Uterus (tissue), 2 donors: Measurements from ENCODE around the gene MAGEB3.

Source experiments
- CTCF ChIP-seq, 4 experiments: fragments of 200-600 bp in 2 of 4; fragments of 450-650 bp in 2 of 4; sonication (generic) in 2 of 4; IDR thresholded peaks; one replicate each; pipeline ENCODE4 v1.5.1; 2016 to 2019; ENCODE audit warnings: antibody characterized with exemption in 4 of 4, mild to moderate bottlenecking in 2 of 4, moderate library complexity in 1 of 4
- POLR2A ChIP-seq, 2 donors: fragments of 450-650 bp; IDR thresholded peaks; one replicate each; pipeline ENCODE4 v1.6.1; 2016; ENCODE audit warnings: antibody characterized with exemption in 2 of 2, mild to moderate bottlenecking in 1 of 2, moderate library complexity in 1 of 2

- TF ChIP-seq CTCF (IDR thresholded peaks at IDR 0.05): no peak
- TF ChIP-seq POLR2A (IDR thresholded peaks at IDR 0.05): no peak
Observed at GRCh38 chrX:30220661-30221060, 9.8 kb upstream of the MAGEB3 start.
